Stimulated activated CD8-positive, alpha-beta memory T cell treated with anti-CD3 and anti-CD28 coated beads, Interleukin-2, amount 100 ng/mL, for 48 hours (primary cell): ENCODE results near the gene PACRG.
"Not testable (repeated sequence)": the region's sequence is repeated elsewhere in the genome, so short reads cannot be mapped to it uniquely, and the experiment has no call there.

ENCODE experiments used
- DNase-seq, 2 donors: peaks; one replicate each; pipeline ENCODE4 v3.0.0-alpha.2; 2020; ENCODE audit warnings: low read depth in 2 of 2

The PACRG gene

GRCh38 chr6:163313981-163314380 lies 586.2 kb downstream of the PACRG start:
- DNase-seq = no peak

GRCh38 chr6:163314791-163315470 lies 587.2 kb downstream of the PACRG start:
- no peak for DNase-seq

- not testable (repeated sequence) for DNase-seq
These were observed 589.2 kb downstream of the PACRG start for GRCh38 chr6:163316866-163317495.

- DNase-seq = no peak
These were observed 590.5 kb downstream of the PACRG start for GRCh38 chr6:163318071-163318786.

GRCh38 chr6:163319609-163320366 lies 592.0 kb downstream of the PACRG start:
- DNase-seq = no peak

- no peak for DNase-seq
These were observed 592.6 kb downstream of the PACRG start for GRCh38 chr6:163320402-163320801.

GRCh38 chr6:163320804-163321203 lies 593.0 kb downstream of the PACRG start:
- no peak for DNase-seq

GRCh38 chr6:163321717-163322116 lies 593.9 kb downstream of the PACRG start:
- DNase-seq = no peak

- no peak for DNase-seq
These were observed 595.5 kb downstream of the PACRG start for GRCh38 chr6:163323274-163323673.

GRCh38 chr6:163323705-163324104 lies 595.9 kb downstream of the PACRG start:
- no peak for DNase-seq

GRCh38 chr6:163324326-163324687 lies 596.5 kb downstream of the PACRG start:
- DNase-seq = no peak

- DNase-seq = no peak
These were observed 597.1 kb downstream of the PACRG start for GRCh38 chr6:163324688-163325389.

GRCh38 chr6:163325390-163325784 lies 597.6 kb downstream of the PACRG start:
- DNase-seq = no peak

- DNase-seq = no peak
These were observed 599.5 kb downstream of the PACRG start for GRCh38 chr6:163327165-163327880.

- DNase-seq = no peak
These were observed 600.1 kb downstream of the PACRG start for GRCh38 chr6:163327921-163328320.

- no peak for DNase-seq
These were observed 600.6 kb downstream of the PACRG start for GRCh38 chr6:163328411-163328810.

GRCh38 chr6:163329991-163330390 lies 602.2 kb downstream of the PACRG start:
- DNase-seq = no peak

GRCh38 chr6:163331245-163331644 lies 603.5 kb downstream of the PACRG start:
- no peak for DNase-seq

- DNase-seq = no peak
These were observed 604.8 kb downstream of the PACRG start for GRCh38 chr6:163332575-163332974.

GRCh38 chr6:163333038-163333437 lies 605.3 kb downstream of the PACRG start:
- DNase-seq = no peak
